CD4-positive, alpha-beta T cell treated with Interleukin-4 for 1 hour (primary cell): ENCODE measurements around the gene TSPAN11.

Source experiments
- DNase-seq, 2 donors: peaks; one replicate each; pipeline ENCODE4 v3.0.0-alpha.2; 2020 to 2022

TSPAN11 gene

DNA sequence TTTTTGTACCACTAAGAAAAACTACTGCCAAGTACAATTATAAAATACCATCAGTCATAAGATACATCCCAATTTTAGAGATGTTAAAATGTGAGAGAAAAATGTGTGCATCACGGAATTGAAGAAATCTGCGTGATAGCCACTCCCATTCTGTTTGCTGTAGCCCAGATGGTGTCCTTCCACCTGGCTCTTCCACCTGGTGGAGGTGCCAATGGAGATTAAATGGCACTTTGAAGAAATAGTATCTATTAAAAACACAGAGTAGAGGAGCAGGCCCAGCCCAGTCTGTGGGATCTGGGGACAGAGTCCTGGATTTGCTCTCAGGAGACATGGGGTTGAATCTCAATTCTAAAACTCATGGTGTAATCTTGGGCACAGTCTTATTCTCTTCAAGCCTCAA, 35.5 kb downstream of the TSPAN11 start:
- DNase-seq, result no peak

DNA sequence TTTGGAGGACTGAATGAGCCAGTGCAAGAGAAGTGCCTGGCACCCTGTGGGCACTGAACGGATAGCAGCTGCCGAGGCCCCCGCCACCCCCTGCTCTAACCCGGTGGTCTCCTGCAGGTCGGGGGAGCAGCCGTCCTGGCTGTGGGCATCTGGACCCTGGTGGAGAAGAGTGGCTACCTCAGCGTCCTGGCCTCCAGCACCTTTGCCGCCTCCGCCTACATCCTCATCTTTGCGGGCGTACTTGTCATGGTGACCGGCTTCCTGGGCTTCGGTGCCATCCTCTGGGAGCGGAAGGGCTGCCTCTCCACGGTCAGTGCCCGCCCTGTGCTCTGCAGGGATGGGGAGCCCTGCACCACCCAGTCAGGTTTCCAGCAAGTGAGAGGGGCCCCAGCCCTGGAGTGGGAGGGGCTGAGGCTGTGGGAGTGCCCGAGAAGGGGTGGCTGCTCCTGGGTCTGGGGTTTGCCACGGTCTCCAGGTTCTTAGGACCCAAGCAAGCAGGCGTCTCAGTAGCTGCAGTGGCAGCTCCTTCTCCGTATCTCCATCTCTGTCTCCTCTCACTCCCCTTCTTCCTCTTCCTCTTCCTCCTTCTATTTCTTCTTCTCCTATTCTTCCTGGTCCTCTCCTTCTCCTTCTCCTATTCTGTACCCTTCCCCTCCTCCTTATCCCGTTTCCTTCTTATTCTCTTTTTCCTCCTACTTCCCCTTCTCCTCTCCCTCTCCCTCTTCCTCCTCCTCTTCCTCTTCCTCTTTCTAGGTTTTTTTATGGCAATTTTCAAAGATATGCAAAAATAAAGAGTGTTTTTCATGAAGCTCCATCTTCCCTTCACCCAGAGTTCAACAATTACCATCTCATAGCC, 37.4 kb downstream of the TSPAN11 start:
- no peak for DNase-seq

DNA sequence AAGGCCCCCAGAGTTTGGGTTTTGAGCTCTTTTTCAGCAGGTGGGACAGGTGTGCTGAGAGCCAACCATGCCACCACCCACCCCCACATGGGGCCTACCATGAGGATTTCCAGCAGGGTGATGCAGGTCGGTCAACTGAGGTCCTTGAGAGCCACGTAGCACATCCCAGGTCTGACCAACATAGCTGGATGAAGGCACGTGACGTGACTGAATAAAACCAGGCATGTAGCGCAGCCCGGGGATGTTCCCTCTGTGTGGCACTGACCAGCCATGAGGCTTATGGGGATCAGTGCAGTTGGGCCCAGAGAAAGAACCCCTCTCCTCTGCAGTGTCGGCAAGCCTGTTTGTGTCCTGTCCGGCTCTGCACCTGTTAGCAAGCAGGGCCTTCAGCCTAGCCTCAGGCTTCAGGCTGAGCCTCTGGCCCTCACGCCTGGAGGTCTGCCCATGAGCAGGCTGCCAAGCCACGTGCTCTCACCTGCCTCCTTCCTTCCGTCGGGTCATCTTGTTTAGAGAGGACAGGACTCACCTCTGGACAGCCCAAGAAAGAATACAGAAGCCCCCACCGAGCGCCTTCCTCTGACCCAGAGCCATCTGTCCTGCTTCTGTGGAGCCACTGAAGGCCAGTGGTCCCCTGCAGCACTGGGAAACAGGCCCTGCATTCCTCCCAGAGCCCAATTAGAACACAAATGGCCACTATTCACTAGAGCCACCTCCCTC, 38.5 kb downstream of the TSPAN11 start:
- no peak for DNase-seq

DNA sequence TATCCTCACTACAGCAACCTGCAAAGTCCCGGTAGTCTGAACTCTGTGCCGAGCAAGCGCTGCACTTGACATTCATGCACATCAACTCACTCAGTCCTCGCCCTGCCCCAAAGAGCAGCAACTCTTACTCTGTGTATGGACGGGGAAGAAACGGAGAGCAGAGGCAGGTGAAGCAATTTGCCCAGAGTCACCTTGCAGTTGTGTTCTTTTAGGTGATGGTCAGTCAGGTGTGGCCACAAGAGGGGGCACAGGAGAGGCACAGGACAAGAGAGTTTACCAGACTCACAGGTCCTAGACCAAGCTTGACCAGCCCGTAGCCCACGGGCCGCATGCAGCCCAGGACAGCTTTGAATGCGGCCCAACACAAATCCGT, 39.1 kb downstream of the TSPAN11 start:
- no peak for DNase-seq

DNA sequence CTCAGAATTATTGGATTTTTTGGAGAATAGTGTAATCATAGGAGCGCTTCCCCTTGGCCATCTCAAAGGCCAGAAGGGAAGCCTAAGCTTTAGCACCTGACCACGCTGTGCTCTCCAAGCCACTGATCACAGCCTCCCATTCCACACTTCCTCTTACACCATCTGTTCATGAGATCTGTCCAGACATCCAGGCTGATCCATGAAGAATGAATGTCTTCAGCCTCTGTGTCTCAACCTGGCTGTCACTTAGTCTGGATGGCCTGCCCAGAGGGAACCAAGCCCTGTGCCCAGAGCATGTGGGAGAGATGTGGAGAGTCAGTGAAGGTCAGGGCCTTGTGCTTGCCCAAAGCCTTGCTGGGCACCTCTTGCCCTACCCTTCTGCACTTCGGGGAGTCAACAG, 40.5 kb downstream of the TSPAN11 start:
- DNase-seq, result no peak

DNA sequence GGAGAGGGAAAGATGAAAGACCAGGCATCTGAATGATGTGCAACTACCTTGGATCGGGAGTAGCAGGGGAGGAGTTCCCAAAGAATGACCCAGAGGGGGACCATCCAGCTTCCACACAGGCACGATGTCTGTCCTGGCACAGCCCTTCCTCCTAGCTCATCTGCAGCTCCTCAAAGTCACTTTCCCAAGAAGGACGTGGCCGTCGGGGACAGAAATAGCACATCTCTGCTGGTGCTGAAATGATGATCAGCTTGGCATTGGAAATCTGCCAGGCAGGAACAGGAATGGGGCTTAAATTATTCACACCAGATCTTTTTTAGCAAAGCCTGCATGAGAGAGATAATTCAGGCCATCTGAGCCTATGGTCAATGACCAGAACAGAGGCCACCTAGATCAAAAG, 41.7 kb downstream of the TSPAN11 start:
- no peak for DNase-seq

DNA sequence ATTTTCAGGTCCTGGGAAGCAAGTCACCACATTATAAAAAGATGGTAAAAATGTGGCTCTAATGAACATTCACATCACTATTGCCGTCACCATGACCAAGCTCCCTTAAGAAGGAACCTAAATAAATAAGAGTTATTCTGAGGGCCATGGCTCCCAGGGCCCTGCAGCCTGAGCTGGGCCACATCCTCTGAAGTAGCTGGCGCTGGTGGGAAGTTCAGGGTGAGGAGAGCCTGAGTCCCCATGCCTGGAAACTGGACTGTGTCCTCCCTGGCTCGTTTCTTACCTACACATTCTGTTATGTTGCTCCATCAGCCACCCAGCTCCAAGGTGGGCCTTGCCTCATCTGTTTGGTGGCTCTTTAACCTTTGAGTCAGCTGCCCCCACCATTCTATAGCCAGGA, 42.5 kb downstream of the TSPAN11 start:
- no peak for DNase-seq

DNA sequence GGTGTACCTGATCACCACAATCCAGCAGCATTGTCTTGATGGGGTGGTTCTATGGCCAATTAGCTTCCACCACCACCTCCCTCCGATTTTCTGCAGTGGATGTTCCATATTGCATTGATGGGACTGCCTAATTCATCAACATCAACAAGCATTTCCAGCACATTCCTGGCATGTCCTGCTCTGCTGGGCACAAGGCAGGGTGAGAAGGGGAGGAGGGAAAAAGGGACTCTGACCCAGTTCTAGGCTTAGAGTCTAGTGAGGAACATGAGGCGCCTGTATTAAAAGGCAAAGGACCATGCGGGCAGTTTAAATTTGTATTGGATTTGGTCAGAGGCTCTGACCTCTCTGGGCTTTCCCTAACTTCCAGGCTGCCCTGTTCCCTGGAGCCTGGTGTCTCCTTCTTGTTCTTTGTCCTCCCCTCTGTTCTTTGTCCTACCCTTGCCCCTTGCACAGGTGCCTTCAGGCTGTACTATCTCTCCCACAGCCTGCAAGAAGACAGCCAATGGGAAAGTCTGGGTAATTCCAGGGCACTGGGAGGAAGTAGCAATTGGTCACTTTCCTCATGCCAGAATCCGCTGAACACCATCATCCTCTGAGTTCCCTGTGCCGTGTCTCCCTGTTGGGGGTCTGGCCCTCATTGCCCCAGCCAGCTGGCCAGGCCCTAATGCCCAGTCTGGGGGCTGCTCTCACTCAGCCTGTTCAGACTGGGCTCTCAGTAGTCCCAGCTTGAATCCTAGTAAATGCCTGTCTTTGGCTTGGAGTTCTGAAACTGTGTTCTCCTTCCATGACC, 43.3 kb downstream of the TSPAN11 start:
- DNase-seq, result no peak

DNA sequence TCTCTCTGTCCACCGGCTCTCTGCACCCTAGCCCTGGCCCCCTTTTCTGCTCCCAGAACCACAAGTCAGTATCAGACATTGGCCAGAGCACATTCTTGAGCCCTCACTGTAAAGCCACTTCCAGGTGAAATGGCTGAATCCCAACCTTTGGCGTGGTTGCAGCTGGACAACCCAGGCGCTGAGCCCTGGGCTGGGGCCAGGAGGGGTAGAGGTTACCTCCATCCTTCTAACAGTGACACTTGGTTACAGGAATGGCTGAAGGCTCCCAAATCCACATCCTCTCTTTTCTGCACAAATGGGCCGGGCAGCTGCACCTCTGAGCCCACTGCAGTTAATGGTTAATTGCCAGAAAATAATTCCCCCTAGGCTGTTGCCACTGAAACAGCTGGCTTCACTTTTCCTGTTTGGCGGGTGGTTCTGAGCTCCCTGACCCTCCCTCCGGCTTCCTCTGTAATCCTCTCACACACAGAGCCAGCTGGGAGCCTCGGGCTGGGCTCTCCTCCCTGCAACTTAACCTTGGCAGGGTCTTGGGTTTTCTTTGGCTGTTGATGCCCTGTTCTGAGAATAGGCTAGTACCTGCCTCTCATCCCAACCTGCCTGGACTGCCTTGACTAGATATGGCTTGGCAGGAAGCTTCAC, 44.1 kb downstream of the TSPAN11 start:
- no peak for DNase-seq

DNA sequence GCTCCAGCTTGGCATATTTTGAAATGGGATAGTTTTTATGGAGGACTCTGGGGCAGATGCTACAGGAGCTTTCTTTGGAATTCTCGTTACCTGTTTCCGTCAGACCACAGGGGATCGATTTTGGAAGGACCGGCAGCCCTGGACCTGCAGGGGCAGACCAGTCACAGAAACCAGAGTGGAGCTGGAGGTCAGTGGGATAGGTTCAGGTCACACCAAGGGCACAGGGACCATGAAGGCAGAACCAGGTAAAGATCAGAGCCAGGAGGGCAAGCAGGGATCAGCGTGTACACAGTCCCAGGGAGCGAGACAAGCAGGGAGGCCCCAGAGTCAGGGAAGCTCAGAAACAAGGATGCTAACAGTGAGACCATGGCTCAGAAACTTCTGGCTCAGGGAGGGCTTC, 45.5 kb downstream of the TSPAN11 start:
- DNase-seq, result no peak

DNA sequence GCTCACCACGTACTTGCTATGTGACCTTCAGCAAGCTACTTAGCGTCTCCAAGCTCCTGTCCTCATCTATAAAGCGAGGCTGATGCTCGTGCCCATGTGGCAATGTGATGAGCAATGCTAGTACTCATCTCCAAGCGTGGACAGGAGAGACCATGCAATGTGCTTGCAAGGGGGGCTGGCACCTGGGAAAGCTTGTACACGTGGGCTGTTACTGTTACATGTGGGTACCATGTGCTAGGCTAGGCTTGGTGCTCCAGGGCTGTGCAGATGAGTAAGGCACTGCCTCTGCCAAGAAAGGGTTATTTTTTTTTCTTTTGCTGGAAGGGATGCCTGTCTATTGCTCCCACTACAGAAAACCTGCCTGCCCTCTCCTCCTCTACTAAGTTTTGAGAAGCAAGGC, 46.6 kb downstream of the TSPAN11 start:
- DNase-seq, result no peak

DNA sequence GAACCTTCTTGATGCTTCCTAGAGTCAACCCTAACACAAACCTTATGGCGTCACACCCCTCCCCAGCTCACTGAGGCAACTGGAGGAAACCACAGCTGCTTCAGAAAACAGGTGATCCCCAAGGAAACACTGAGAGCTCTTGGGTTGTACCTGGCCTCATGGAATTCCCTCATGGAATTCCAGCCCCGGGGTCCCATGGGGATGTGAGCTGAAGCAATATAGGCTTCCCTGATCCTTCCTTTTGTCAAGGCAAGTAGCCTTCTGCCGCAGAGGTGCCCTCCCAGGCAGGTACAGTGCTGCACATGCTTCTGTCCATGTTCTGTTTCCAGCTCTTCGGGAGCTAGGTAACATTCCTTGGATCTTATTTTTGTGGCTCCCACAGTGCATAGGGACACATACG, 47.3 kb downstream of the TSPAN11 start:
- no peak for DNase-seq

DNA sequence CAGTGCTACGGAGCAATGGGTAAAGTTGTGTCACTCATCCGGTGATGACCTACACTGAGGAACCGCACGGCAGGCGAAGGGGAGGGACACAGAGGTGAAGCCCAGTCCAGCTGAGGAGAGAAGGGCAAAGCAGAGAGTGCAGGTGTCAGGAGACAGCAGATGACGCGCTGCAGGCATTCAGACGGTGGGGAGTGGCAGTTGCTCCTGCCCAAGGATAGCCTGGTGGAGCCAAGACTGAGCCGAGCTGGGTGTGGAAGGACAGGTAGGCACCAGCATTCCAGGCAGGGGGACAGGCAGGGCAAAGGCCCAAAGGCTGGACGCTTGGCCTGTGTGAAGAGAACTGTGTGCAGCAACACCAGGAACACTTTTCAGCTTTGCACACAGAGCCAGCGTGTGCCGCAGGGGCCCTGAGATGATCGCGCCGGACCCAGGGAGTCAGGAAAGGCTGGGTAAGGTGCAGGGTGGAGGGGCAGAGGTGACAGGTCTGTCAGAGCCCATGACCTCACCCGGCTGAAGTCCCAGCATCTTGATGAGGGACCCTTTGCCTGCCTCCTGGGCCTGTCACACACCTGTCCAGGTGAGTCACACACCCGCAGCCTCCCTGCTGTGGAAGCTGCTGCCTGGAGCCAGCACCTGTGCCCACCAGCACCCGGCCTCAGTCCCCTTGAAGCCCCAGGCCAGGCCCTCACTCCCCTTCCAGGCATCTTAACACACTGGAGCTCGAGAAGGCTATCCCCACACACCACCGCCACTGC, 48.4 kb downstream of the TSPAN11 start:
- no peak for DNase-seq

DNA sequence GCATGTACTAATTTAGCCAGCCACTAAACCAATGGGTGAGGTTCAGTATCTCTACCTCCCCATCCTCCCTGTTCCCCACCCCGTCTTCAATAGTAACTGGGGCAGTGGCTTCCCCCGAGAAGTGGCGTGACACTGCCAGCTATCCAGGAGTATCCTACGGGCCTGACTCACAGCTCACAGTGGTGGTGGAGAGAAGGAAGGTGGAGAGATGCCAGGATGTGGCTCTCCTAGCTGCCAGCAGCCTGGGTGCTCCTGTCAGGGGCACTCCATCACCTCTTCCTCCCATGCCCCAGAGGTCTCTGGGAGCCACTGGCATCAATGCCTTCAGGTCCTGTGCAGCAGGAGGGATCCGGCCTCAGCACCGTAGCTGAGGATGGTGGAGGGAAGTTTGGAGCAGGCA, 49.0 kb downstream of the TSPAN11 start:
- DNase-seq, result no peak

DNA sequence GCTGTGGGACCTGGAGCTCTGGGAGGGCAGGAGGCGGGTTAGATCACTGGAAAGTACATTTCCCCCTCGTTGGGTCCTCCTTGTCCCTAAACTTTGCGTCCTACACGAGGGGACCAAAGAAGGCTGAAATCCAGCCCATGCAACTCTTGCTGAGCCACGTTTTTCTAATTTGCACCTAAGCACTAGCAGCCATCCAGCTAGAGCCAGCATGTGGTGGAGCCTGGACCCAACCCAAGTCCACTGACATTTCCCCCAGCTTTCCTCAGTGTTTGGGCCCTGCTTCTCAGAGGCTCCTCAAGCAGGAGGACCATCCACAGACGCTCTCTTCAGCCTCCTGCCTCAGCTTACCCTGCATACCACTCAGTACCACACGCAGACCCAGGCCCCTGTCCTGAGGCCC, 49.7 kb downstream of the TSPAN11 start:
- no peak for DNase-seq

DNA sequence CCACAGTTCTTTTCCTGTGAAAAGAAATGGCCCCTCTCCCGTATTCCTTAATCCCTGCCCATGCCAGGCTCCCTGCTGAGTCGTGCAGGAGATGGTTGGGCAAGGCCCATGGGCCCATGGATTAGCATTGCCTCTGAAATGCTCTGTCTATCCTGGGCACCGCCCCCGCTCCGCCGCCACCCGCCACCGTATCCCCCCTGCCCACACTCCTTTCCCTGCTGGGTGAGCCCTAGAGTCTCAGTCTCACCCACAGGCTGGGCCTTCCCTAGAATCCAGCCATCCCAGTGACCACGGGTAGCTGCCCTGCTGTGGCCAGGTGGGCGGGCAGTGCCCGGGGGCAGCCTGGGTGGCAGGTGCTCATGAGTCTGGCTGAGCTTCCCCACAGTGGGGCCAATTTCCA, 50.6 kb downstream of the TSPAN11 start:
- no peak for DNase-seq

DNA sequence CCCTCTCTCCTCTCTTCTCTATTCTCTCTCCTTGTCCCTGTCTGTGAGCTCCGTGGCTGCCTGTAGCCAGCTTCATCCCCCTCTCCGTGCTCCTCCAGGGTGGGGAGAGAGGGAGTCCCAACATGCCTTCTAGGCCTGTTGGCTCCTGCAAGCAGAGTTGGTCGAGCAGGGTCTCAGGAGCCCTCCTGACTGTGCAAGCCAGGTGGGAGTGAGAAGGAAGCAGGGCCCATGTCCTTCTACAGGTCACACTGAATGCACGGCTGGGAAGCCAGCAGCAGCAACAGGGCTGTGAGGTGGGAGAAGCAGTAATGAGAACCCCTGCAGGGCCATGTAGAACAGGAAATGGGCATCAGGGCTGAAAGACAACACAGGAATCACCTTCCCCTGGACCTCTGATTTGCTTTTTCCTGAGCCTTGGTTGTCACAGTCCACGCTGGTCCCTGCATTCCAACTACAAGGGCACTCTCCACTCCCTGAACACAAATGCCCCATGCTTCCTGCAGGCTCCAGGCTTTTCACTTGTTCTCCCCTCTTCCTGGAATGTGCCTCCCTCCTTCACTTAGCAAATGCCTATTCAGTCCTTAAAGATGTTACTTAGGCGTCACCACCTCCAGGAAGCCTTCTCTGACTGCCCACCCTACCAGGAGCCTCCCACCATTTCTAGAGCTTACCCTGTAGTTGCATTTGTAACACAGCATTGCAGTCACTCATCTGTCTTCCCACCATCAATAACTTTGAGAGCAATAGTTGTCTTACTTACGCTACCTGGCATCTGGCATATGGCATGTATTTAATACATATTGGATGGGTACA, 51.2 kb downstream of the TSPAN11 start:
- DNase-seq, result no peak

DNA sequence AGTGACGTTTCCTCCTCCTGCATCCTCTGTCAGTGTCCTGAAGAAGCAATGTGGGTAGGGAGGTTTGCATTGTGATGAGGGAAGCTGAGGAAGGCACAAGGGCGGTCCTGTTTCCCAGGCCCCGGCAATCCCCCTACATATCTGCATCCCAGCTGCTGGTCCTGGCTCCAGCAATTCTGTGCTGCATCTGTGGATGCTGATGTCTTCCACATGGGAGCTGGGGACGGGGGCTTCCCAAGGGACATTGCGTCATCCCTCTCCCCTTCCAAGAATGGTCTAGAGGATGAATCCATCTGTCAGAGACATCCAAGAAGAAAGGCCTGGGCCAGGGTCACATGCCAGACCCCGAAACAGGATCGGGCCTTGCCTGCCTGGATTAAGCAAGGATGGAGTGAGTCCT, 52.1 kb downstream of the TSPAN11 start:
- DNase-seq, result no peak

DNA sequence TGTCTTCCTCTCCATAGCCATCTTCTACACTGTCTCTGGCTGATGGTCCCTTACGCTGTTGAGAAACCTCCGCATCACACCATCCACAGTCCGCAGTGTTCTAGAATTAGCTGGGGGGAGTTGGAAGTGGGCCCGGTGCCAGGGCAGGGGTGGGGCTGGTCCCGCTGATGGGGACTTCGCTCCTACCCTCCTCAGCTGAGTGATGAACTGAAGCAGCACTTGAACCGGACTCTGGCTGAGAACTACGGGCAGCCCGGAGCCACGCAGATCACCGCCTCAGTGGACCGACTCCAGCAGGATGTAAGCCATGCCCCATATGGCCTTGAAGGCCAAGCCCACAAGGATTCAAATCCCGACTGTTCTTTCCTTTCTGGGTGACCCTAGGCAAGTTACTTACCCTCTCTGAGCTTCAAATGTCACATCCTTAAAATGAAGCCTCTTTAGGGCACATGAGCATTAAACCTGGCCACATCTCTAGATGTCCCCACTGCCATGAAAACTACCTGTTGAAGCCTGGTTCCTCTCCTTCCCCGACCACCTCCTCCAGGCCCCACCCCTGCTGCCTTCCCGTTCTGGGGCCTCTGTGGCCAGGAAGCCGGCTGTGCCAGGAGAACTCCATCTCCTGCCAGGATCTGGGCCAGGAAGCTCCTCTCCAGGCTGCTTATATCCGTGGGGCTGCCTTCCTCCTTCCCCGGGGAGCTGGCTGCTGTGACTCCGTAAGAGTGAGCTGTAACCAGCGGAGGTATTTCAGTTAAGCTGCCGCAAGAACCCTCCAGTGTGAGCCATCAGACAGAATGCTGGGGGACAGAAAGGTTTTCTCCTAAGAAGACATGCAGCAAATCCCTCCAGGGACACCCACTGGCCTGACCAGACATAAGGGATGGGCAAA, 53.1 kb downstream of the TSPAN11 start:
- DNase-seq, result no peak

DNA sequence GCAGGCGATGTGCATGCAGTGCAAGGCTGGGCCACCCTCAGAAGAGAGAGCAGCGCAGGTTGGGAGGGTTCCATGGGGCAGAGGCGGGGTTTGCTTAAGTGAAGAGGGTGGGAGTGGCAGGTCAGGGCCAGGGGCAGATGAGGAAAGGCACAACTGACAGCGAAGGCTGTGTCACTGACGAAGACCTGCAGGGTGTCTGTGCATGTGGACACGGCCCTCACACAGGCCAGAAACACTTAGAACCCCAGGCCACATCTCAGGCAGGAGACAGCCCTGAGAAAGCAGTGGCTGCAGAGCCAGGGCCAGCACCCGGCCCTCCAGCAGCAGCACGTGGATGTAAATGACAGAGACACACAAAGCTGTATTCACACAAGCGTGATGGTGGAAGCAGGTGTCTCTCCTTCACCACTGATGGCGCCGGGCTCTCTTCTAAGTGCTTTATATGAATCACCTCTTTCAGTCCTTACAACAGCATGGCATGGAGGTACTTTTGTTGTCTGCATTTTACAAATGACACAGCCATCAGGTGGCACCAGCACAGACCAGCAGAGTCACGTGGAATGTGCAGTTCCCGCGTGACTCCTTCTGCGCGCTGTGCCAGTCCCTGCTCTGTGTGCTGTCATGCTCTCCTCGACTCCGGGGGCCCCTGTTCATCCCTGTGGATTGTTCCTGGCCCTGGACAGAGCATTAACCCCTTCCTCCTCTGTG, 54.6 kb downstream of the TSPAN11 start:
- no peak for DNase-seq
